Right lobe of liver (tissue), 4 donors: ENCODE data around the gene CDIPT.

Experiments used
- POLR2A ChIP-seq: fragments of 450-650 bp; IDR thresholded peaks from one replicate; pipeline ENCODE4 v1.6.1; 2017; ENCODE audit warnings: antibody characterized with exemption, mild to moderate bottlenecking
- TF ChIP-seq, protein P1 (sequence below), 4 donors: fragments of 200-600 bp in 3 of 4; fragments of 450-650 bp in 1 of 4; IDR thresholded peaks; one replicate each; pipeline versions ENCODE4 v1.5.1 to v1.8.0; 2016 to 2022; ENCODE audit warnings: antibody characterized with exemption in 4 of 4, mild to moderate bottlenecking in 2 of 4
- donor health status: DM: no; HTN: no; CAD: no.
- donor health status: DM: no; HTN: no; CAD: no.
- donor health status: DM: no; HTN: yes; CAD: no.

DNA sequence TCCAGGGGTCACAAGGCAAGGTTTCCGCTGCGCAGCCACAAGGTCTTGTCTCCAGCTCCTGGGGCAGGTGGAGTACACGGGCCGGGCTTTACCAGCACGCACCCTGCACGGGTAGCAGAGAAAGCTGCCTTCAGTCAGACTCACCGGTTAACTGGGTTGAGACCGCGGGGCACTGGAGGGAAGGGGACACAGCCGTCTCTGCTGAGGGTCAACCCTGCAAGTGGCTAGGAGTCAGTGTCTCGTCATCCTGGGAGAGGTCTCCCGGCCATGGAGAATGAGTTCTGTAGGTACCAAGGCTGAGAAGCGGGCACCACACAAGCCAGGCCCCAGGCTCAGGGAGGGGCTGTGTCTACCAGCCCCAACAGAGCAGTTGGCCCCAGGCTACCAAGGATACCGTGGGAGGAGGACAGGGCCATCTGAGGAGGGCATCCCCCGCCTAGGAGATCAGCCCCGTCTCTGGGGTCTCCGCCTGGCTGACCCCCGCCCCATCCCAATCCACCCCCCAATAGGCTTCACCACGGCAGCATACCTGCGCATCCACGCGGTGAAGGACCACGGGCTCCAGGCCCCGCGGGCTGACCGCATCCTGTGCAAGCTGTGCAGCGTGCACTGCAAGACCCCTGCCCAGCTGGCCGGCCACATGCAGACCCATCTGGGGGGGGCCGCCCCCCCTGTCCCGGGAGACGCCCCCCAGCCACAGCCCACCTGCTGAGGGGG, 53.8 kb downstream of the CDIPT start:
- TF ChIP-seq, protein P1, sequence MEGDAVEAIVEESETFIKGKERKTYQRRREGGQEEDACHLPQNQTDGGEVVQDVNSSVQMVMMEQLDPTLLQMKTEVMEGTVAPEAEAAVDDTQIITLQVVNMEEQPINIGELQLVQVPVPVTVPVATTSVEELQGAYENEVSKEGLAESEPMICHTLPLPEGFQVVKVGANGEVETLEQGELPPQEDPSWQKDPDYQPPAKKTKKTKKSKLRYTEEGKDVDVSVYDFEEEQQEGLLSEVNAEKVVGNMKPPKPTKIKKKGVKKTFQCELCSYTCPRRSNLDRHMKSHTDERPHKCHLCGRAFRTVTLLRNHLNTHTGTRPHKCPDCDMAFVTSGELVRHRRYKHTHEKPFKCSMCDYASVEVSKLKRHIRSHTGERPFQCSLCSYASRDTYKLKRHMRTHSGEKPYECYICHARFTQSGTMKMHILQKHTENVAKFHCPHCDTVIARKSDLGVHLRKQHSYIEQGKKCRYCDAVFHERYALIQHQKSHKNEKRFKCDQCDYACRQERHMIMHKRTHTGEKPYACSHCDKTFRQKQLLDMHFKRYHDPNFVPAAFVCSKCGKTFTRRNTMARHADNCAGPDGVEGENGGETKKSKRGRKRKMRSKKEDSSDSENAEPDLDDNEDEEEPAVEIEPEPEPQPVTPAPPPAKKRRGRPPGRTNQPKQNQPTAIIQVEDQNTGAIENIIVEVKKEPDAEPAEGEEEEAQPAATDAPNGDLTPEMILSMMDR (IDR thresholded peaks at IDR 0.05), result no peak
- TF ChIP-seq POLR2A, result no peak
